HG03095 (cell line): Measurements from ENCODE around the gene SCML1.

Experiments used
- ATAC-seq: cut with Tn5 transposase; IDR thresholded peaks from one replicate; pipeline ENCODE4 v1.9.1; 2021; ENCODE audit warnings: moderate library complexity; ENCODE audit not compliant: unreplicated experiment

The SCML1 gene

GRCh38 chrX:17788956-17789562, 51.8 kb downstream of the SCML1 start:
- no peak for ATAC-seq

DNA sequence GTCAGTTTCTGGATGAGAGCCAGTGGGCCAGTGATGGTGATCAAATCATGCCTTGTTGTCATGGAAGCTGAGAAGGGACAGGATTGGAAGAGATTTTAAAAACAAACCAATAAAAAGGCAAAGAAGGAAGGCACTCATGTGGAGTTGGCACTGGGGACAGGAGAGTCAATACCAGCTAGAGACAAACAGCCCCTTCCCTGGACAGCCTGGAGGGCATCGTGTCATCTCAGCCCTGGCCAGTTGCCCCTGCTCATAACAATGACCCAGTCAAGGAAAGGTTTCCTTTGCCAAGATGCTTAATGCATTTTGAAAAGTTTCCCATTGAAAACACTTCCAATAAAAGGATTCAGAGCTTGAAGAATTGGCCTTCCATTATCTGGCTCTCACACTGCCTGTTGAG, 55.5 kb downstream of the SCML1 start:
- ATAC-seq = no peak

GRCh38 chrX:17798921-17799320, 61.6 kb downstream of the SCML1 start:
- ATAC-seq = no peak

GRCh38 chrX:17801431-17801830, 64.1 kb downstream of the SCML1 start:
- ATAC-seq = no peak

DNA sequence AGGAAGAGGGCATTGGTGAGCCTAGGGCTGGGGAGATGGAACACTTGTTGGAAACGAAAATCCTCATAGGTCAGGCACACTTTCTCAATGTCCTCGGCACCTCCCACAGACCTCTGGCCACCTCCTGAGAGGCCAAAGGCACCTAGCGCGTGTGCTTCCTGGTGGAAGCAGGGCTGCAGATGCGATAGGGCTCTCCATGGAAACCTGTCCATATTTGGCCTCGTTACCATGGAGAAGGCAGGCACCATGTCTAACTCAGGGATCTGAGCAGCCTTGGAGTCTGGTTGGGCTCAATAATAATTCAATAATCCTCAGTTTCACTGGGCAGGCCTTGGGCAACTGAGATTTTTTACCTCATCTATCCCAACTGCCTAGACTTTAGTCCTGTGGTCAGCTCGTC, 65.5 kb downstream of the SCML1 start:
- no peak for ATAC-seq

DNA sequence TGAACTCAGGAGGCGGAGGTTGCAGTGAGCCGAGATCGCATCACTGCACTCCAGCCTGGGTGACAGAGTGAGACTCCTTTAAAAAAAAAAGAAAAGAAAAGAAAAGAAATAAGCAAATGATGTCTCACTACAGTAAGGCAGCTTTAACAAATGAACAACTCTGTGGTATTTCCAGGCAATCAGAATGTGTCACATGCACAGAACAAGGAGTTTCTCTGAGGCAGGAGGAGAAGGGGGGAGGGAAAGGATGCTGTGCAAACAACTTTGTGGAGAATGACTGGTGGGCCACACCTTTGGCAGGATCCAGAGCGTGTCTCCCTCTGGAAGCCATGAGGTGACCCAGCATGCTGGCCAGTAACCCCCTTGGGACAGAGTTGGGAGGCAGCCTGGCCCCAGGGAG, 66.2 kb downstream of the SCML1 start:
- ATAC-seq = no peak
